ENCODE results near the gene DGKE. TPM values are rescaled to one million over a fixed set of nuclear protein-coding genes. Genes with fewer than 3 reads are reported as not detected.
A peak's percentile ranks its signal among the peaks of the same experiment; 100 is the strongest.

Gene DGKE
- total and polyA plus RNA-seq, 2 of the 13 experiments (the other 11 are each of a cell fraction or from before 2014, with no cell fraction given), result 3.2 to 5.3 TPM

DNA sequence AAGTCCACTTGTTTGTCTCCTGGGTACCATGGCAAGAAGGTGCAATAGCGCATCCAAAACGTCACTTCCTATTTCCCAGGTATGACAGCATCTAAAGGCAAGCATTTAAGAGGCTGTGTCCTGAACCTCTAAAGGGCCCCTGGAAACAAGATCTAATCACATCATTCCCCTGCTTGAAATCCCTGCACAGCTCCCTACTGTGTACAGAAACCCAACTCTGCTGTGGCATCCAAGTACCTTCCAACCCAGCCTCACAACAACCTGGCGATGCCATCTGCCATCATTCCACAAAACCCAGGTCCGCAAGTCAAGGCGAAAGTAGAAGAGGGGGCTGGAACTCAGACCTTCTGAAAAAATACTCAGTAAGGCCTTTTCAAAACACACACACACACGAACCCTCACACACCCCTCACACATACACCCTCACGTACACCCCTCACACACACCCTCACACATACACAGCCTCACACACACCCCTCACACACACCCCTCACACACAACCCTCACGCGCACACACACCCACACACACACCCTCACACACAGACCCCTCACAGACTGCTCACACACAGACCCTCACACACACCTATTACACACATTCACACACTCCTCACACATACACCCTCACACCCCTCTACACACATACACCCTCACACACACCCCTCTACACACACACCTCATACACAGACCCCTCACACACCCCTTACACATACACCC is 24.7 kb upstream of the DGKE start:
- no peaks in the 10 kb centered on the region for H4K20me1 ChIP-seq (ENCODE audit: insufficient read depth, low read length)
- H3K9ac ChIP-seq (ENCODE audit: insufficient read depth, low read depth, low read length), result no peak overlapping the region
- intact Hi-C loops (cut with micrococcal nuclease; ENCODE audit: unreplicated experiment), result no loop called here
- POLR2A ChIA-PET, result no interaction called here
- in situ Hi-C loops (cut with HindIII; ENCODE audit: extremely low pct_ligation_motif_present, low pct_unique_long_range_greater_than_20kb), result no loop called here
- H3K4me2 ChIP-seq (ENCODE audit: low read depth, low read length), result no peak overlapping the region
- FAIRE-seq, result no peak
- no peak overlapping the region for H3K4me3 ChIP-seq (replicated peaks in 1 of 3; ENCODE audit: insufficient read depth in 1 of 3, low read depth in 2 of 3, low read length in 3 of 3)
- H3K36me3 ChIP-seq (replicated peaks in 1 of 2; ENCODE audit: control insufficient read depth in 1 of 2, insufficient read depth in 2 of 2, low read length in 2 of 2), result no peaks in the 10 kb centered on the region
- CTCF ChIA-PET (ENCODE audit: low intra/inter-chr PET ratio, low total read pairs), result no interaction called here
- no peak for ATAC-seq
- peaks cover 0 to 17% of the 10 kb centered on the region in 2 experiments; a peak in 3 of 5 replicates for H3K27me3 ChIP-seq (ENCODE audit: control insufficient read depth in 1 of 2, insufficient read depth in 2 of 2, low read length in 2 of 2)
- TF ChIP-seq SPEN (CRISPR knock-in tag; IDR thresholded peaks at IDR 0.05; ENCODE audit: low read depth) (no peak), ZNF775 (CRISPR knock-in tag; IDR thresholded peaks at IDR 0.05; ENCODE audit: borderline replicate concordance) (no peak), TRIM22 (IDR thresholded peaks at IDR 0.05) (peak; percentile 43; the same call in 1 of the 2 replicates), ZNF546 (CRISPR knock-in tag; conservative IDR thresholded peaks at IDR 0.05) (no peak)
- TF ChIP-seq, protein P1, sequence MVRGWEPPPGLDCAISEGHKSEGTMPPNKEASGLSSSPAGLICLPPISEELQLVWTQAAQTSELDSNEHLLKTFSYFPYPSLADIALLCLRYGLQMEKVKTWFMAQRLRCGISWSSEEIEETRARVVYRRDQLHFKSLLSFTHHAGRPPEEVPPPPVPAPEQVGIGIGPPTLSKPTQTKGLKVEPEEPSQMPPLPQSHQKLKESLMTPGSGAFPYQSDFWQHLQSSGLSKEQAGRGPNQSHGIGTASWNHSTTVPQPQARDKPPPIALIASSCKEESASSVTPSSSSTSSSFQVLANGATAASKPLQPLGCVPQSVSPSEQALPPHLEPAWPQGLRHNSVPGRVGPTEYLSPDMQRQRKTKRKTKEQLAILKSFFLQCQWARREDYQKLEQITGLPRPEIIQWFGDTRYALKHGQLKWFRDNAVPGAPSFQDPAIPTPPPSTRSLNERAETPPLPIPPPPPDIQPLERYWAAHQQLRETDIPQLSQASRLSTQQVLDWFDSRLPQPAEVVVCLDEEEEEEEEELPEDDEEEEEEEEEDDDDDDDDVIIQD (CRISPR knock-in tag; IDR thresholded peaks at IDR 0.05; ENCODE audit: low read depth), result no peak
- no peak overlapping the region for H2AFZ ChIP-seq (ENCODE audit: low read length)
- H3K9me3 ChIP-seq (ENCODE audit: low read length), result no peaks in the 10 kb centered on the region
- no peak for DNase-seq (ENCODE audit: low spot score)
- no TSS peak for BruUV-seq (replicated peaks)
- H3K27ac ChIP-seq (ENCODE audit: extremely low read length, insufficient read depth, low read length), result no peak overlapping the region
- peaks cover 25% of the 10 kb centered on the region for H3K4me1 ChIP-seq (ENCODE audit: insufficient read depth, low read length)
- WGBS (ENCODE audit: low lambda C conversion rate), result 78% methylated on average over 9 of the region's 9 CpGs
- H3K79me2 ChIP-seq (ENCODE audit: insufficient read depth, low read length), result no peaks in the 10 kb centered on the region

Measured in HepG2 (cell line).